AG04450 (cell line): Measurements from ENCODE around the gene CD3G. TPM values are rescaled to one million over a fixed set of nuclear protein-coding genes. Genes with fewer than 3 reads are reported as not detected.
A peak's percentile ranks its signal among the peaks of the same experiment; 100 is the strongest.

ENCODE experiments used
- CTCF ChIA-PET: fragments of 300-600, 350-600 bp; formaldehyde crosslinking; extraction: SDS; loops from one replicate; lab custom pipeline; 2022; ENCODE audit warnings: antibody characterized with exemption, inconsistent platforms; lab: Charles Lee
- POLR2A ChIA-PET: fragments of 350-600 bp; formaldehyde crosslinking; extraction: SDS; loops from one replicate; lab custom pipeline; 2021; ENCODE audit warnings: antibody characterized with exemption, inconsistent platforms; lab: Yijun Ruan, JAX
- DNase-seq: peaks from one replicate; pipeline ENCODE4 v3.0.0-alpha.2; 2011; ENCODE audit warnings: low read depth, low spot score
- H3K27ac ChIP-seq: one replicate; pipeline ENCODE4 v1.5.1; 2012; ENCODE audit warnings: low read depth, low read length, control low read depth
- H3K27me3 ChIP-seq: one replicate; pipeline ENCODE4 v1.6.0; 2012; ENCODE audit warnings: low read length; ENCODE audit not compliant: control insufficient read depth, insufficient read depth
- H3K4me3 ChIP-seq: 2 replicates; pipeline ENCODE4 v1.5.1; 2011; ENCODE audit warnings: mild to moderate bottlenecking, low read depth, low read length, control low read depth
- H3K9me3 ChIP-seq: 2 replicates; pipeline ENCODE4 v1.5.1; 2012; ENCODE audit warnings: low read length; ENCODE audit not compliant: control insufficient read depth, insufficient read depth
- polyA plus RNA-seq: library from polyadenylated mRNA; depleted of rRNA; stranded (reverse); fragments of >200 nt; gene quantifications from 2 replicates; pipeline ENCODE4 v1.2.3, GENCODE V29; 2011
- TF ChIP-seq, protein P1 (sequence below): IDR thresholded peaks from 2 replicates; pipeline ENCODE4 v1.5.1; 2011; ENCODE audit warnings: low read depth, low read length, control low read depth, inconsistent platforms

The CD3G gene
- polyA plus RNA-seq, 1 experiment = not detected

DNA sequence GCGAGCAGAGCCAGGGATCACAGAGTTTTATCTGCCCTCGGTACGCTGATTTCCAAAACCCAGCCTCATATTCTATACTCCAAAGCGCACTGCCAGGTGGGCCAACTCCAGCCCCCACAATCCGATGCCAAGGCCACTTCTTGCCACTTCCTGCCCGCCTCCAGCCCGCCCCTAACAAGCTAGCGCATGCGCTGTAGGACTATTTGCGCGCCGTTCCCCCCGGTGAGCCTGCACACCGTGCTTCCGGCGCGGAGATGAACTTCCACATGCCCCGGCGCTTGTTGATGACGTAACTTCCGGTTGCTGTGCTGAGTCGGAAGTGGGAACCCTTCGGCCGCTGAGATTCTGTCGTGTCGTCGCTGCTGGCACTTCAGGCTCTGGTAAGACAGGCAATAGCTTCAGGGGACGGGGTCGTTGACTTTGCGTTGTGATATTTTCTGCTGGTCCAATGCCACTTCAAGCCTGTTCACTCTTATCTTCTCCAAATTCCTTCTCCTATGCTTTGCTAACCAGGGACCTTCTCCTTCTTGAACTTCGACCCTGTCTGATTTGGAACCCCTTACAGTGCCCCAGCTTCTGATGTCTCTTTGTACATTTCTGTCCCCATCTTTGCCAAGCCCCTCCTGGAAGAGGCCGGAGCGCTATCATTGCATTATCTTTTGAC lies 15.3 kb downstream of the CD3G start, which contains the start of gene UBE4A:
Gene UBE4A, plus strand, starts transcription at position 306 of the 664 bp plus-strand sequence. CDS start 5,481 bp downstream, outside the sequence.
- Histone ChIP-seq H3K4me3 (peak within 1 kb of the TSS; percentile 98), H3K27ac (peak within 1 kb of the TSS; percentile 63), H3K27me3 (no peaks in the 10 kb centered on the region), H3K9me3 (peaks cover 3% of the 10 kb centered on the region; the same call in 1 of the 2 replicates)
- CTCF ChIA-PET = interaction anchor here (0.6 to 2.4 kb wide), 2 partner anchors 161 to 1524 kb away, joined by 3 to 9 read pairs; no protein-coding TSS in a partner anchor
- TF ChIP-seq, protein P1, sequence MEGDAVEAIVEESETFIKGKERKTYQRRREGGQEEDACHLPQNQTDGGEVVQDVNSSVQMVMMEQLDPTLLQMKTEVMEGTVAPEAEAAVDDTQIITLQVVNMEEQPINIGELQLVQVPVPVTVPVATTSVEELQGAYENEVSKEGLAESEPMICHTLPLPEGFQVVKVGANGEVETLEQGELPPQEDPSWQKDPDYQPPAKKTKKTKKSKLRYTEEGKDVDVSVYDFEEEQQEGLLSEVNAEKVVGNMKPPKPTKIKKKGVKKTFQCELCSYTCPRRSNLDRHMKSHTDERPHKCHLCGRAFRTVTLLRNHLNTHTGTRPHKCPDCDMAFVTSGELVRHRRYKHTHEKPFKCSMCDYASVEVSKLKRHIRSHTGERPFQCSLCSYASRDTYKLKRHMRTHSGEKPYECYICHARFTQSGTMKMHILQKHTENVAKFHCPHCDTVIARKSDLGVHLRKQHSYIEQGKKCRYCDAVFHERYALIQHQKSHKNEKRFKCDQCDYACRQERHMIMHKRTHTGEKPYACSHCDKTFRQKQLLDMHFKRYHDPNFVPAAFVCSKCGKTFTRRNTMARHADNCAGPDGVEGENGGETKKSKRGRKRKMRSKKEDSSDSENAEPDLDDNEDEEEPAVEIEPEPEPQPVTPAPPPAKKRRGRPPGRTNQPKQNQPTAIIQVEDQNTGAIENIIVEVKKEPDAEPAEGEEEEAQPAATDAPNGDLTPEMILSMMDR = no peak
- POLR2A ChIA-PET = interaction anchor here (0.6 kb wide), 1 partner anchor 847 kb away, joined by 3 read pairs; no protein-coding TSS in a partner anchor
- peak; percentile 78 for DNase-seq

DNA sequence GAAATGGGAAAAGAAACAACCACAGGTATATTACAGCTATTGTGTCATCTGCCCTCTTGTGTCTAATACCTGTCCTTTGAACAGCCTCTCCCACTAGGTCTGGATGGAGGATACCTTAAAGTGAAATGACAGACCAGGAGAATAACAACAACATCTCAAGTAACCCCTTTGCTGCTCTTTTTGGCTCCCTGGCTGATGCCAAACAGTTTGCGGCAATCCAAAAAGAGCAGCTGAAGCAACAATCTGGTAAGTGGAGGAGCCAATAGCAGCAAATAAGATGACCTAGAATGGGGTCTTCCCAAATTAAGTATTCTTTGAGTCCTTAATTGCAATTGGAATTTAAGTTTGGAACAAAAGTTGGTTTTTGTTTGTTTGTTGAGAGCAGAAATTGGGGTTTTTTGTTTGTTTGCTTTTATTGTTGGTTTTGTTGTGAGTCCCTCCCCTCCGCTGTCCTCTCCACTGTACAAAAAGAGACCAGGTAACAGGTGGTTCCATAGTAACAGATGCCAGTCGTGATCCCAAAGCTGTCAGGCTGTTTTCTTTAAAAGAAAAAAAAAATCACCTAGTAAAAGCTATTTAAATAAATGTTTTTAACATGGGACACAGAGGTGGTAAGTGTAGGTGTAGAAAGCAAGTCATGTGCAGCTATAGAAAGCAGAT lies 20.9 kb downstream of the CD3G start:
- Histone ChIP-seq H3K9me3 (no peaks in the 10 kb centered on the region), H3K27ac (no peak overlapping the region), H3K27me3 (no peaks in the 10 kb centered on the region), H3K4me3 (no peak overlapping the region)
- CTCF ChIA-PET = interaction anchor here (0.8 to 0.9 kb wide), 2 partner anchors 12 to 167 kb away, joined by 3 to 4 read pairs; no protein-coding TSS in a partner anchor
- POLR2A ChIA-PET = no interaction called here
- DNase-seq = no peak
- TF ChIP-seq, protein P1 = no peak

DNA sequence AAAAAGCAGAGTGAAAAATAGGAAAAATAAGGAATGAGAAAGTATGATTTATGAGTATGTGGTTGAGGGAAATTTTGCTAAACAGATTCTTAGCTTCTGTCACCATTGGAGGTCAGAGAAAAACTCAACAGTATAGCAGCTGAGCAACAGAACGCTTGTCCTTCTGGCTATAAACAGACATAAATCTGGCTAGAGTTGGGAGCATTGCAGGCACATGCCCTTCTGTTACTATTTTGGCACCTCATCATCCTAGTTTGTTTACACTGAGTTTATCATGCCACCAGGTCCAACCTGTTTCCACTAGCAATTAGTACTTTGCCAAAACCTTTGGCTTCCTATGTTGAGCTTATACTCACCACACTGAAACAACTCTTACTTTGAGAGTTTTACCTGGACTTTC lies 22.1 kb downstream of the CD3G start:
- CTCF ChIA-PET = no interaction called here
- Histone ChIP-seq H3K27me3 (no peaks in the 10 kb centered on the region), H3K4me3 (no peak overlapping the region), H3K27ac (no peak overlapping the region), H3K9me3 (no peaks in the 10 kb centered on the region)
- POLR2A ChIA-PET = no interaction called here
- DNase-seq = no peak
- TF ChIP-seq, protein P1 = no peak

GRCh38 chr11:118370774-118371173 lies 26.6 kb downstream of the CD3G start:
- TF ChIP-seq, protein P1 = no peak
- Histone ChIP-seq H3K4me3 (no peak overlapping the region), H3K27me3 (no peaks in the 10 kb centered on the region), H3K9me3 (no peaks in the 10 kb centered on the region), H3K27ac (no peak overlapping the region)
- CTCF ChIA-PET = no interaction called here
- POLR2A ChIA-PET = no interaction called here
- DNase-seq = no peak

DNA sequence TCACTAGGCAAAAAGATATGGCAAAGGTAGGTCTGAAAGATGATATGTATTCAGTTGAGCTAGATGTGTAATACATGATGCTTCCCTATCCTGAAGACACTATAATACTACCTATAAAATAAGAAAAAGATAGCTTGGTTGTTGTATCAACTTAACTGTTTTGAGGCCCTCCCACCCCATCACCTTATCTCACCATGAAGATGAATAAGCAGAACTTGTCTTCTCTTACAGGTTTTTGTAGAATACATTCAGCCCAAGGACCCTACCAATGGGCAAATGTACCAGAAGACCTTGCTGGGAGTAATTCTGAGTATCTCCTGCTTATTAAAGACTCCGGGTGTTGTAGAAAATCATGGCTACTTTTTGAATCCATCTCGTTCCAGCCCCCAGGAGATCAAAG lies 29.1 kb downstream of the CD3G start:
- CTCF ChIA-PET = interaction anchor here (0.7 kb wide), 1 partner anchor 115 kb away, joined by 4 read pairs; no protein-coding TSS in a partner anchor
- POLR2A ChIA-PET = no interaction called here
- TF ChIP-seq, protein P1 = no peak
- no peak overlapping the region for H3K27ac ChIP-seq
- no peaks in the 10 kb centered on the region for H3K9me3 ChIP-seq
- no peak overlapping the region for H3K4me3 ChIP-seq
- H3K27me3 ChIP-seq = no peaks in the 10 kb centered on the region
- no peak for DNase-seq
